ENCODE measurements around the gene COG5. TPM values are rescaled to one million over a fixed set of nuclear protein-coding genes. Genes with fewer than 3 reads are reported as not detected.

COG5 gene
- total RNA-seq, 1 experiment from 2014 or later: 29.1 TPM

DNA sequence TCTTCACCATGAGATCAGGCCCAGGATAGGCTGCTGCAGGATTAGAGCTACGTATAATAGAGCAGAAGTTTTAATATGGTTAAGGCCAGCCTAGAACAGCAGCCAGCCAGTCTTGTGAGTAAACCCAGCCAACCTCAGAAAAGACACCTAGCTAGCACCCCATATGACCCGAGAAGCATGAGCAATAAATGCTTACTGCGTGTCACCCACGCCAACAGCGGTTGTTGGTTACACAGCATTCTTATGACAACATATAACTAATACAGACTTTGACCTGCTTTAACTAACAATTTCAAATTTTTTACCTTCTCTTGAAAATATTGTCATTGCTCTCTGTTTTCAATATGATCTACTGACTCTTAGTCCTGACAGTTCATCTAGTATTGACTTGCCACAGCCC is 289.2 kb downstream of the COG5 start:
- Histone ChIP-seq H3K9me3 (ENCODE audit: control insufficient read depth, insufficient read depth, low read depth, low read length) (no peaks in the 10 kb centered on the region), H3K36me3 (ENCODE audit: control insufficient read depth, insufficient read depth, low read length) (no peaks in the 10 kb centered on the region), H3K27me3 (ENCODE audit: control insufficient read depth, insufficient read depth, low read length) (no peaks in the 10 kb centered on the region), H3K4me1 (ENCODE audit: control insufficient read depth, insufficient read depth, low read length) (no peaks in the 10 kb centered on the region), H3K4me3 (ENCODE audit: low read depth in 2 of 2, low read length in 2 of 2) (no peak overlapping the region), H3K27ac (ENCODE audit: low read length) (no peak overlapping the region)
- BruUV-seq (replicated peaks): no TSS peak
- intact Hi-C loops (cut with micrococcal nuclease; ENCODE audit: unreplicated experiment) (no loop called here), in situ Hi-C loops (cut with HindIII; ENCODE audit: low pct_unique_long_range_greater_than_20kb, low sequenced_read_pairs) (no loop called here)
- no peak for ATAC-seq
- TF ChIP-seq TCF7L2 (IDR thresholded peaks at IDR 0.05; ENCODE audit: low read depth, low read length) (no peak), POLR2AphosphoS5 (IDR thresholded peaks at IDR 0.05; ENCODE audit: low read depth, low read length) (no peak), SIN3A (IDR thresholded peaks at IDR 0.05; ENCODE audit: borderline replicate concordance, insufficient read depth, low read depth, low read length) (no peak)
- TF ChIP-seq, protein P1, sequence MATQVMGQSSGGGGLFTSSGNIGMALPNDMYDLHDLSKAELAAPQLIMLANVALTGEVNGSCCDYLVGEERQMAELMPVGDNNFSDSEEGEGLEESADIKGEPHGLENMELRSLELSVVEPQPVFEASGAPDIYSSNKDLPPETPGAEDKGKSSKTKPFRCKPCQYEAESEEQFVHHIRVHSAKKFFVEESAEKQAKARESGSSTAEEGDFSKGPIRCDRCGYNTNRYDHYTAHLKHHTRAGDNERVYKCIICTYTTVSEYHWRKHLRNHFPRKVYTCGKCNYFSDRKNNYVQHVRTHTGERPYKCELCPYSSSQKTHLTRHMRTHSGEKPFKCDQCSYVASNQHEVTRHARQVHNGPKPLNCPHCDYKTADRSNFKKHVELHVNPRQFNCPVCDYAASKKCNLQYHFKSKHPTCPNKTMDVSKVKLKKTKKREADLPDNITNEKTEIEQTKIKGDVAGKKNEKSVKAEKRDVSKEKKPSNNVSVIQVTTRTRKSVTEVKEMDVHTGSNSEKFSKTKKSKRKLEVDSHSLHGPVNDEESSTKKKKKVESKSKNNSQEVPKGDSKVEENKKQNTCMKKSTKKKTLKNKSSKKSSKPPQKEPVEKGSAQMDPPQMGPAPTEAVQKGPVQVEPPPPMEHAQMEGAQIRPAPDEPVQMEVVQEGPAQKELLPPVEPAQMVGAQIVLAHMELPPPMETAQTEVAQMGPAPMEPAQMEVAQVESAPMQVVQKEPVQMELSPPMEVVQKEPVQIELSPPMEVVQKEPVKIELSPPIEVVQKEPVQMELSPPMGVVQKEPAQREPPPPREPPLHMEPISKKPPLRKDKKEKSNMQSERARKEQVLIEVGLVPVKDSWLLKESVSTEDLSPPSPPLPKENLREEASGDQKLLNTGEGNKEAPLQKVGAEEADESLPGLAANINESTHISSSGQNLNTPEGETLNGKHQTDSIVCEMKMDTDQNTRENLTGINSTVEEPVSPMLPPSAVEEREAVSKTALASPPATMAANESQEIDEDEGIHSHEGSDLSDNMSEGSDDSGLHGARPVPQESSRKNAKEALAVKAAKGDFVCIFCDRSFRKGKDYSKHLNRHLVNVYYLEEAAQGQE (IDR thresholded peaks at IDR 0.05; ENCODE audit: insufficient read depth in 1 of 2, low read depth in 2 of 2, low read length in 1 of 2): no peak
- TF ChIP-seq, protein P2, sequence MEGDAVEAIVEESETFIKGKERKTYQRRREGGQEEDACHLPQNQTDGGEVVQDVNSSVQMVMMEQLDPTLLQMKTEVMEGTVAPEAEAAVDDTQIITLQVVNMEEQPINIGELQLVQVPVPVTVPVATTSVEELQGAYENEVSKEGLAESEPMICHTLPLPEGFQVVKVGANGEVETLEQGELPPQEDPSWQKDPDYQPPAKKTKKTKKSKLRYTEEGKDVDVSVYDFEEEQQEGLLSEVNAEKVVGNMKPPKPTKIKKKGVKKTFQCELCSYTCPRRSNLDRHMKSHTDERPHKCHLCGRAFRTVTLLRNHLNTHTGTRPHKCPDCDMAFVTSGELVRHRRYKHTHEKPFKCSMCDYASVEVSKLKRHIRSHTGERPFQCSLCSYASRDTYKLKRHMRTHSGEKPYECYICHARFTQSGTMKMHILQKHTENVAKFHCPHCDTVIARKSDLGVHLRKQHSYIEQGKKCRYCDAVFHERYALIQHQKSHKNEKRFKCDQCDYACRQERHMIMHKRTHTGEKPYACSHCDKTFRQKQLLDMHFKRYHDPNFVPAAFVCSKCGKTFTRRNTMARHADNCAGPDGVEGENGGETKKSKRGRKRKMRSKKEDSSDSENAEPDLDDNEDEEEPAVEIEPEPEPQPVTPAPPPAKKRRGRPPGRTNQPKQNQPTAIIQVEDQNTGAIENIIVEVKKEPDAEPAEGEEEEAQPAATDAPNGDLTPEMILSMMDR (IDR thresholded peaks at IDR 0.05): no peak
- CTCF ChIA-PET: no interaction called here
- POLR2A ChIA-PET: no interaction called here
- no peak for DNase-seq (ENCODE audit: low read depth, low spot score)

DNA sequence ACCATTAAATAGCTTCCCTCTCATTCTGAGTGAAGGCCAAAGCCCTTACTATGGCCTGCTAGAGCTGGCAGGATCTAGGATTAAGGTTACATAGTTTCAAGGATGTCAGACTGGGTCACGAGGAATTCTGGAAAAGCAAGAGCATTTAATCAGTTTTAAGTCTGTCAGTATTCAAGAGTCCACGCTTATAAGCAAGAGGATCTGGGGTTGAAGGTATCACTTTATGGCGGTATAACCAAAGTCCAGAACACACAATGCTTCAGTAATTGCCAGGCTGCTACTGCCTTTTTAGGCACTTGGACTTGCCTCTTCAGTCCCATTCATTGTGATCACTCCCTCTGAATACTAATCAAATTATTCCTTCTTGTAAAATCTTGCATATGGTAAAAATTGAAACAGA is 293.9 kb downstream of the COG5 start:
- Histone ChIP-seq H3K4me1 (ENCODE audit: control insufficient read depth, insufficient read depth, low read length) (no peaks in the 10 kb centered on the region), H3K27ac (ENCODE audit: low read length) (no peak overlapping the region), H3K27me3 (ENCODE audit: control insufficient read depth, insufficient read depth, low read length) (no peaks in the 10 kb centered on the region), H3K9me3 (ENCODE audit: control insufficient read depth, insufficient read depth, low read depth, low read length) (no peaks in the 10 kb centered on the region), H3K4me3 (ENCODE audit: low read depth in 2 of 2, low read length in 2 of 2) (no peak overlapping the region), H3K36me3 (ENCODE audit: control insufficient read depth, insufficient read depth, low read length) (no peaks in the 10 kb centered on the region)
- no TSS peak for BruUV-seq (replicated peaks)
- ATAC-seq: no peak
- no peak for DNase-seq (ENCODE audit: low read depth, low spot score)
- CTCF ChIA-PET: no interaction called here
- in situ Hi-C loops (cut with HindIII; ENCODE audit: low pct_unique_long_range_greater_than_20kb, low sequenced_read_pairs): no loop called here
- TF ChIP-seq, protein P1 (IDR thresholded peaks at IDR 0.05; ENCODE audit: insufficient read depth in 1 of 2, low read depth in 2 of 2, low read length in 1 of 2): no peak
- TF ChIP-seq SIN3A (IDR thresholded peaks at IDR 0.05; ENCODE audit: borderline replicate concordance, insufficient read depth, low read depth, low read length) (no peak), POLR2AphosphoS5 (IDR thresholded peaks at IDR 0.05; ENCODE audit: low read depth, low read length) (no peak), TCF7L2 (IDR thresholded peaks at IDR 0.05; ENCODE audit: low read depth, low read length) (no peak)
- TF ChIP-seq, protein P2 (IDR thresholded peaks at IDR 0.05): no peak
- POLR2A ChIA-PET: no interaction called here
- intact Hi-C loops (cut with micrococcal nuclease; ENCODE audit: unreplicated experiment): no loop called here
